ENCODE results near the gene PNKD. TPM values are rescaled to one million over a fixed set of nuclear protein-coding genes. Genes with fewer than 3 reads are reported as not detected.

PNKD gene
- total RNA-seq, 1 experiment from 2014 or later: 61.3 TPM

DNA sequence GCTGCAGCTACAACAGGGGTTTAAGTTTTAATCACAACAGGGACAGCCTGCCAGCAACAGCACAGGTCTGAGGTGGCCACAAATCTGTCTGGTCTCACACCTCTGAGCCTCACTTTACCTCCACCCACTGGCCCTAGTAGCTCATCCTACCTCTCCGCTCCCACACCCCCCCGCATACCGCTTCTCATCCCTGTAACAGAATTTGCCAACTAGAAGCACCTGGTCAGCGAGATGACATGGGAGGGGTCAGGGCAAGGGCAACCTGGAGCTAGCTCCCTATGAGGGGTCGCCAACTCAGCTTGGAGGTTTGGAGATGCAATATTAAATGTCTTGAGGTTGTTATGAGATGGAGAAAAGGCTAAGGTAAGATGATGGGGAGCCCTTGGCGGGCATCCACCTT lies 93.9 kb downstream of the PNKD start:
- Histone ChIP-seq H3K27me3 (ENCODE audit: control insufficient read depth, insufficient read depth, low read length) (peaks cover 4% of the 10 kb centered on the region), H3K4me3 (ENCODE audit: insufficient read depth, low read depth, low read length) (no peak overlapping the region), H3K36me3 (replicated peaks; ENCODE audit: control insufficient read depth, insufficient read depth, low read length) (no peaks in the 10 kb centered on the region)
- peak; percentile 35 for DNase-seq

DNA sequence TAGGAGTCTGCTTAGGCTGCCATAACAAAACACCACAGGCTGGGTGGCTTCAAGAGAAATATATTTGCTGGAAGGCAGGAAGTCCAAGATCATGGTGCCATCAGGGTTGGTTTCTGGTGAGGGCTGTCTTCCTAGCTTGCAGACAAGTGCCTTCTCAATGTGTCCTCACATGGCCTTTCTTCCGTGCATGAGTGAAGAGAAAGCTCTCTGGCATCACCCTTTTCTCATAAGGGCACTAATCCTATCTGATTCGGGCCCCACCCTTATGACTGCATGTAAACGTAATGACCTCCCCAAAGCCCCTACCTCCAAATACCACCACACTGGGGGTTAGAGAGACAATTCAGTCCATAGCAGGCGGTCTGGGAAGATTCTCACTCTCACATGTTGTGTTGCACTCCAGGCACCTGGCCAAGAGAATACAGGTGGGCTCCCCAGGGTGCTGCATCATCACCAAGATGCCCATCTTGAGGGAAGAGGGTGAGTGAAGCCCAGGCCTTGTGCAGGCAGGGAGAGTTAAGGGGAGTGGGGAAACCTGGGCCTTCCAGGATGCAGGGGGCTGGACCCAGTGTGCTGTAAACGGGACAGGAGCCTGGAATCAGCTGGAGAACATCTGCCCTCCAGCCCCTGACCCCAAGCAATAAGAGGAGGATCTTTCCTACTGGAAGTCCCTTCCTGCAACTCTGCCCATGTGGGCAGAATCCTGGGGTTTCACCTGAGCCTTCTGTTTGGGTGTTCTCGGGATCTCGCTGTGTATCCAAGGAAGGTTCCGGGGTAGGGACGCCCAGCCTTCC lies 96.5 kb downstream of the PNKD start:
- H3K27me3 ChIP-seq (ENCODE audit: control insufficient read depth, insufficient read depth, low read length): peaks cover 4% of the 10 kb centered on the region
- no peak for DNase-seq
- H3K4me3 ChIP-seq (ENCODE audit: insufficient read depth, low read depth, low read length): peak overlapping the region; percentile 79
- H3K36me3 ChIP-seq (replicated peaks; ENCODE audit: control insufficient read depth, insufficient read depth, low read length): no peaks in the 10 kb centered on the region

DNA sequence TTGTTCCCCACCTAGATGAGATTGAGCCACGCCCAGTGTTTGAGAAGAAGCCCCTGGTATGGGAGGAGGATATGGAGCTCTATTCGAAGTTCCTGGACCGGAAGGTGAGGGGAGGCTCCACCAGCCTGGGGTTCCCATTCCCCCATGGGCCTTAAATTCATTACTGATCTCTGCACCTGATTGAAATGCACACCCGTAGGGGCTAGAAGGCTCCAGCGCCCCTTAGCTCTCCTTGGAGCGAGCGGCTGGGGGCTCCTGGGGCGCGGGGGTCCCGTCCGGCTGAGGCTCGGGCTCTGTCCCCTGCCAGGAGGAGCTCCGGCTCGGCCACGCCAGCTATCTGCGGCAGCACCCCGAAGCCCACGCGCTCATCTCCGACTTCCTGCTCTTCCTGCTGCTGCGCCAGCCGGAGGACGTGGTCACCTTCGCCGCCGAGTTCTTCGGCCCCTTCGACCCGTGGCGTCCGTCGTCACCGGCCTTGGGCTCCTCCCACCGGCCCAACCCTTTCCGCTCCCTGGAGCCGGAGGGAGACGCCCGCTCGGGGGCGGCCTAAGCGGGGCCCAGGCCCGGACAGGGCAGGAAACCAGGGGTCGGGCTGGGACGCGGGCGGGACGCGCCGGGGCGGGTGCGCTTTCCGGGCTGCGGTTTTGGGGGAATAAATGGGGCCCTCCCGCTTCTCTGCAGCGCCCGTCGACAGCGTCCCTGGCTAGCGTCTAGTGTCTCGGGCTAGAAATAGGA lies 97.3 kb downstream of the PNKD start:
- H3K36me3 ChIP-seq (replicated peaks; ENCODE audit: control insufficient read depth, insufficient read depth, low read length): no peaks in the 10 kb centered on the region
- peaks cover 4% of the 10 kb centered on the region for H3K27me3 ChIP-seq (ENCODE audit: control insufficient read depth, insufficient read depth, low read length)
- H3K4me3 ChIP-seq (ENCODE audit: insufficient read depth, low read depth, low read length): peak overlapping the region; percentile 79
- peak; percentile 97 for DNase-seq

DNA sequence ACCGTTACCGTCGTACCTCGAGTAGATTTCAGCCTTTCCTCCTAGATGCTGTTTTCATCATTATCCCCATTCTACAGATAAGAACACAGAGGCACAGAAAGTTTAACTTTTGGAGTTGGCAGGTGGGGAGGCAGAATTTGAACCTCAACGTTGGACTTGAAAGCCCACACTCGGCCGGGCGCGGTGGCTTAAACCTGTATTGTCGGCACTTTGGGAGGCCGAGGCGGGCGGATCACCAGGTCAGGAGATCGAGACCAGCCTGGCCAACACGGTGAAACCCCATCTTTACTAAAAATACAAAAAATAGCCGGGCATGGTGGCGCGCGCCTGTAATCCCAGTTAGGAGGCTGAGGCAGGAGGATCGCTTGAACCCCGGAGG lies 97.8 kb downstream of the PNKD start:
- Histone ChIP-seq H3K4me3 (ENCODE audit: insufficient read depth, low read depth, low read length) (peak overlapping the region; percentile 79), H3K36me3 (replicated peaks; ENCODE audit: control insufficient read depth, insufficient read depth, low read length) (no peaks in the 10 kb centered on the region), H3K27me3 (ENCODE audit: control insufficient read depth, insufficient read depth, low read length) (peaks cover 4% of the 10 kb centered on the region)
- DNase-seq: no peak

DNA sequence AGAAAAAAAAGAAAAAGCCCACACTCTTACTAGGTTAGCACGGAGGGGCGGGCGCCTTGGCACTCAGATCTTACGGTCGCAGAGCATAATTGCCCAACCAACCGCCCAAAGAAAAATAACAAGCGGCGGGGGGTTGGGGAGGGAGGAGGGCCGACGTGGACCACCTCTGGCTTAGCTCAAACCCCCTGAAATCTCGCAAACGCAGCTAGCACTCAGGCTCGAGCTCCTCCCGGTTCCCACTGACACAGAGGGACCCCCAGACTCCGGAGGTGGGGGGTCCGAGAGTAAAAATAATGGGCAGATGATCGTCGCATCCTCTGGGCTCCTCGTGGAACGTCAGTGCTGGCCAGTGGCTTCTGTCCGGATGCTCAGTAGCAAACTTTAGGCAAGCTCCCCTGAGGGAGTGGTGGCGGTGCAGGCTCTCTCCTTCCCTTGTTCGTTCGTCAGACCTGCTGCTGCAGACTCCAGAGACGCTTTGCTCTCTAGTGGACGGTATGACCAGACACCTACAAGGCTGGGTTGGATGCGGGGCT lies 98.4 kb downstream of the PNKD start:
- H3K4me3 ChIP-seq (ENCODE audit: insufficient read depth, low read depth, low read length): peak overlapping the region; percentile 32; the same call in 1 of the 2 replicates
- H3K36me3 ChIP-seq (replicated peaks; ENCODE audit: control insufficient read depth, insufficient read depth, low read length): no peaks in the 10 kb centered on the region
- H3K27me3 ChIP-seq (ENCODE audit: control insufficient read depth, insufficient read depth, low read length): peaks cover 4% of the 10 kb centered on the region
- peak; percentile 84 for DNase-seq

DNA sequence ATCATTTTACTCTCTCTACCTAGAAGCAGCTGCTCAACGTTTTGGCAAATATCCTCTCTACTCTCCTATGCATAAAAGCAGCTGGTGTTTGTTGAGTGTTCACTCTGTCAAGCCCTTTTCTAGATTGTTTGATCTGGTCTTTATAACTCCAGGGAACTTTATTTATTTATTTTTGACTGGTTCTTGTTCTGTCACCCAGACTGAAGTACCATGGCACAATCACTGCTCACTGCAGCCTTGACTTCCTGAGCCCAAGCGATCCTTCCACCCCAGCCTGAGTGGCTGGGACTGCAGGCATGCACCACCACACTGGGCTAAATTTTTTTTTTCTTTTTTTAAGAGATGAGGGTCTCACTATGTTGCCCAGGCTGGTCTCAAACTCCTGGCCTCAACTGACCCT lies 99.0 kb downstream of the PNKD start:
- peaks cover 4% of the 10 kb centered on the region for H3K27me3 ChIP-seq (ENCODE audit: control insufficient read depth, insufficient read depth, low read length)
- no peak overlapping the region for H3K4me3 ChIP-seq (ENCODE audit: insufficient read depth, low read depth, low read length)
- DNase-seq: no peak
- no peaks in the 10 kb centered on the region for H3K36me3 ChIP-seq (replicated peaks; ENCODE audit: control insufficient read depth, insufficient read depth, low read length)

DNA sequence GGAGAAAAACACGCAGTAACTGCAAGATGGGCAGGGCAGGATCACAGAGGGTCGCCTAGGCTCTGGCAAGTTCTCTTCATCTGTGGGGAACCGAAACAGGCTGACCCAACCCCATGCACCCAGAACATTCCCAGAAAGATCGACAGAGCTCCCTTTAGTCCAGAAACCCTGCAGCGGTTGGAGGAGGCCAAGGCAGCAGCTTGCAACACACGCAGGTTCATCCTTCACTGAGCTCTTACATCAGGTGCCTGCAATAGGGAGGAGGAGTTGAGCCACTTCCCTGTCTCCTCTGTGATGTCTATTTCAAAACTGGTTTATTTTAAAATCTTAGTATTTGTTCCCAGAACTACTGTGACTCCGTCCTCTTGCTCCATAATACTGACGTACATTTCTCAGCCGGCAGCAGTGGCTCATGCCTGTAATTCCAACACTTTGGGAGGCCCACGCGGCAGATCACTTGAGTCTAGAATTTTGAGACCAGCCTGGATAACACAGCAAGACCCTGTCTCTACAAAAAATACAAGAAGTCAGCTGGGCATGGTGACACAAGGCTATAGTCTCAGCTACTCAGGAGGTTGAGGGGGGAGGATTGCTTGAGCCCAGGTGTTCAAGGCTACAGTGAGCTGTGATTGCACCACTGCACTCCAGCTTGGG lies 100.2 kb downstream of the PNKD start:
- no peak overlapping the region for H3K4me3 ChIP-seq (ENCODE audit: insufficient read depth, low read depth, low read length)
- peaks cover 4% of the 10 kb centered on the region for H3K27me3 ChIP-seq (ENCODE audit: control insufficient read depth, insufficient read depth, low read length)
- no peaks in the 10 kb centered on the region for H3K36me3 ChIP-seq (replicated peaks; ENCODE audit: control insufficient read depth, insufficient read depth, low read length)
- DNase-seq: no peak

DNA sequence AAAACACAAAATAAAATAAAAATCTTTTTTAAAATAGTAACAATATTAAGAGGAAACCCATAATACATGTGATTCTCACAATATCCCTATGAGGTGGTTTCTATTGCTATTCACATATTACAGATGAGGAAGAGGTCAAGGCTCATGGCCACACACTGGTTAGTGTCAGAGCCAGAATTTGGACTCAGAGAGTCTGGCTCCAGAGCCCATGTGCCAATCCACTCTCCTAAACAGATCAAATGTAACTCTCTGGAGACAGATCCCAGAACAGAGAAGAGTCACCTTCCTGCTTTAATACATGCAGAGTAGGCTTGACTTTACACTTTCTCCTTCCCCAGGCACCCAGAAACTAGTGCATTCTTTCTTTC lies 101.6 kb downstream of the PNKD start:
- Histone ChIP-seq H3K36me3 (replicated peaks; ENCODE audit: control insufficient read depth, insufficient read depth, low read length) (no peaks in the 10 kb centered on the region), H3K4me3 (ENCODE audit: insufficient read depth, low read depth, low read length) (no peak overlapping the region), H3K27me3 (ENCODE audit: control insufficient read depth, insufficient read depth, low read length) (peaks cover 4% of the 10 kb centered on the region; the same call in 1 of the 2 replicates)
- no peak for DNase-seq

DNA sequence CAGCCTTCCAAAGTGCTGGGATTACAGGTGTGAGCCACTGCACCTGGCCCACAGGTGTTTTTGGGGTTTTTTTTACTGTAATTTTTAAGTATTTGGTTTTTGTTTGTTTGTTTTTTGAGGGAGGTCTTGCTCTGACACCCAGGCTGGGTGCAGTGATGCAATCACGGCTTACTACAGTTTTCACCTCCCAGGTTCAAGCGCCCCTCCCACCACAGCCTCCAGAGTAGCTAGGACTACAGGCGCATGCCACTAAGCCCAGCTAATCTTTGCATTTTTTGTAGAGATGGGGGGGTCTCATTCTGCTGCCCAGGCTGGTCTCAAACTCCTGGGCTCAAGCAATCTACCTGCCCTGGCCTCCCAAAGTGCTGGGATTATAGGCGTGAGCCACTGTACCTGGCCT lies 104.5 kb downstream of the PNKD start:
- no peak overlapping the region for H3K4me3 ChIP-seq (ENCODE audit: insufficient read depth, low read depth, low read length)
- DNase-seq: no peak
- no peaks in the 10 kb centered on the region for H3K27me3 ChIP-seq (ENCODE audit: control insufficient read depth, insufficient read depth, low read length)
- H3K36me3 ChIP-seq (replicated peaks; ENCODE audit: control insufficient read depth, insufficient read depth, low read length): no peaks in the 10 kb centered on the region

DNA sequence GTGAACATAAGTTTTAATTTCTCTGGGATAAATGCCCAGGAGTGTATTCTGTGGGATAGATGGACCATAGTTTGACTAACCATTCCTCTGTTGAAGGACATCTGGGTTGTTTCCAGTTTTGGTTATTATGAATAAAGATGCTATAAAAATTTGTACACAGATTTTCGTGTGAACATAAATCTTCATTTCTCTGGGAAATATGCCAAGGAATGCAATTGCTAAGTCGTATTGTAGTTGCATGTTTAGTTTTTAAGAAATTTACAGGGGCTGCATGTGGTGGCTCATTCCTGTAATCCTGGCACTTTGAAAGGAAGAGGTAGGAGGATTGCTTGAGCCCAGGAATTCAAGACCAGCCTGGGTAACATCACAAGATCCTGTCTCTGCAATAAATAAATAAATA lies 104.9 kb downstream of the PNKD start:
- H3K27me3 ChIP-seq (ENCODE audit: control insufficient read depth, insufficient read depth, low read length): no peaks in the 10 kb centered on the region
- no peak for DNase-seq
- no peak overlapping the region for H3K4me3 ChIP-seq (ENCODE audit: insufficient read depth, low read depth, low read length)
- no peaks in the 10 kb centered on the region for H3K36me3 ChIP-seq (replicated peaks; ENCODE audit: control insufficient read depth, insufficient read depth, low read length)

DNA sequence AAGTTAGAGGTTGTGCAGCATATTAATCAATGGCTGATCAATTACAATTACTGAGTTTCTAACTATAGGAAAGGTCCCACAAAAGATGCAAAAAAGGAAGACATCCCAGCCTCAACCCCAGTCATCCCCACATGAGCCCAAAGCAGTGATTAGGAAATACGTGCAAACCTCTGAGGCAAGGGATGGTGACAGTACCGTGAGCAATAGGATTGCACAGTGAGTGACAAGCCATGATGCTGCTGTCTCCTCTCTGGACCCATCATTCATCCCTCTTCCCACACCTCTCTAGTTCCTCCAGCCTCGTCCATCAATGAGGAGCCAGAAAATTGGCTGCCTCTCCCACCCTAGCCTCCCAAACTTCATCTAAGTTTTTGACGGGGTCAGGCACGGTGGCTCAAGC lies 107.7 kb downstream of the PNKD start:
- Histone ChIP-seq H3K4me3 (ENCODE audit: insufficient read depth, low read depth, low read length) (no peak overlapping the region), H3K36me3 (replicated peaks; ENCODE audit: control insufficient read depth, insufficient read depth, low read length) (no peaks in the 10 kb centered on the region), H3K27me3 (ENCODE audit: control insufficient read depth, insufficient read depth, low read length) (peaks cover 4% of the 10 kb centered on the region; the same call in 1 of the 2 replicates)
- no peak for DNase-seq

DNA sequence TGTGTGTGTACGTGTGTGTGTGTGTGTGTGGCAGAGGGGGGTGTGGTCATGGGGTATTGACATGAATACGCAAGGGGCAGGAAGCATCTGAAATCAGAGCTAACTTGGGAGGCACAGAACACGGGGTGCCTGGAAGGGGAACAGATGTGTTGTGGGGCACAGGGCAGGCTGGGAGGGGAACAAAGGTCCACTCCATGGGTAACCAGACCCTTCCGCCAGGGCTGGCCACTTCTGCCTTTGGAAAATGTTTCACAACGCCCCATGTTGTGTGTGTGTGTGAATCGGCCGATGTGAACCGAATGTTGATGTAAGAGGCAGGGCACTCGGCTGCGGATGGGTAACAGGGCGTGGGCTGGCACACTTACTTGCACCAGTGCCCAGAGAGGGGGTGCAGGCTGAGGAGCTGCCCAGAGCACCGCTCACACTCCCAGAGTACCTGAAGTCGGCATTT lies 111.6 kb downstream of the PNKD start, which contains the start of gene SLC11A1:
TSS of gene SLC11A1 (plus strand) at position 358 of the 451 bp plus-strand sequence. CDS start 96 bp downstream, outside the sequence.
- no peaks in the 10 kb centered on the region for H3K36me3 ChIP-seq (replicated peaks; ENCODE audit: control insufficient read depth, insufficient read depth, low read length)
- H3K27me3 ChIP-seq (ENCODE audit: control insufficient read depth, insufficient read depth, low read length): peaks cover 9% of the 10 kb centered on the region
- H3K4me3 ChIP-seq (ENCODE audit: insufficient read depth, low read depth, low read length): no peak within 1 kb of the TSS
- no peak for DNase-seq

DNA sequence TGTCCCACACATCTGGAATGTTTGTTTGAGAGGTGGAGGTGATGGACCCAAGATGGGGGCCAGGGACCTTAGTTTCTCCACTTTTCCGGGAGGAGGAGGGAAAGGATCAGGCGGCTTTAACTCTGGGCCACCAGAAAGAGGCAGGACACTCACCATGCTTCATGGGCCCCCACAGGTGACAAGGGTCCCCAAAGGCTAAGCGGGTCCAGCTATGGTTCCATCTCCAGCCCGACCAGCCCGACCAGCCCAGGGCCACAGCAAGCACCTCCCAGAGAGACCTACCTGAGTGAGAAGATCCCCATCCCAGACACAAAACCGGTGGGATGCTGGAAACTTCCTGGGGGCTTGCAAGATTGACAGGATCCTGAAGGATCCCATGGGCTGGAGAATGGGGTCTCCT lies 112.5 kb downstream of the PNKD start:
- H3K4me3 ChIP-seq (ENCODE audit: insufficient read depth, low read depth, low read length): no peak overlapping the region
- peaks cover 12% of the 10 kb centered on the region for H3K27me3 ChIP-seq (ENCODE audit: control insufficient read depth, insufficient read depth, low read length)
- no peaks in the 10 kb centered on the region for H3K36me3 ChIP-seq (replicated peaks; ENCODE audit: control insufficient read depth, insufficient read depth, low read length)
- DNase-seq: no peak

DNA sequence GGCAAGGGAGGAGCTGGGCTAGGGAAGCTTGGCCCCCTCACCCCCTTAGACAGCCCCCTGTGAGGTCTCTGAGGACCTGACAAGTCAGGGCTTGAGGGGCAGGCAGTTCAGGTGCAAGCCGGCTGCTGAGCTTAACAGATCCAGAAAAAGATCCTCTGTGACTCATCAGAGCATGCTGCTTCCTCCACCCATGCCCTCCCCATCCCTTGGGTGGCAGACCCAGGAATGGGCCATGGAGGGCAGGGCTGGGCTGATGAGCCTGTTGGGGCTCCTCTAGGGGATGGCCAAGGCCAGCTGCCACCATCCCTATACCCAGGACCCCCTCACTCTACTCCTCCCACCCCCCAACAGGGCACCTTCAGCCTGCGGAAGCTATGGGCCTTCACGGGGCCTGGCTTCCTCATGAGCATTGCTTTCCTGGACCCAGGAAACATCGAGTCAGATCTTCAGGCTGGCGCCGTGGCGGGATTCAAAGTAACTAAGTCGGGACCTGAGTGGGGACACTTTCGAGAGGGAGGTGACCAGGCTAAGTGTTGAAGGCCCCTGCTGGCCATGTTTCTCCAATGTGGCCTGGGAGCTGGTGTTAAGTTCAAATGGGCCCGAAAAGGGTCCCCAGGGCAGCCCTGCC lies 113.7 kb downstream of the PNKD start:
- no peak overlapping the region for H3K4me3 ChIP-seq (ENCODE audit: insufficient read depth, low read depth, low read length)
- DNase-seq: no peak
- H3K27me3 ChIP-seq (ENCODE audit: control insufficient read depth, insufficient read depth, low read length): peaks cover 12% of the 10 kb centered on the region
- no peaks in the 10 kb centered on the region for H3K36me3 ChIP-seq (replicated peaks; ENCODE audit: control insufficient read depth, insufficient read depth, low read length)
